DMS 273 treated with DMSO at 0.1 percent for 48 hours (cell line): ENCODE measurements around the gene CEP126.

Experiments used
- DNase-seq: peaks from one replicate; lab custom pipeline; 2025; lab: John Stamatoyannopoulos, UW

CEP126 gene, protein sequence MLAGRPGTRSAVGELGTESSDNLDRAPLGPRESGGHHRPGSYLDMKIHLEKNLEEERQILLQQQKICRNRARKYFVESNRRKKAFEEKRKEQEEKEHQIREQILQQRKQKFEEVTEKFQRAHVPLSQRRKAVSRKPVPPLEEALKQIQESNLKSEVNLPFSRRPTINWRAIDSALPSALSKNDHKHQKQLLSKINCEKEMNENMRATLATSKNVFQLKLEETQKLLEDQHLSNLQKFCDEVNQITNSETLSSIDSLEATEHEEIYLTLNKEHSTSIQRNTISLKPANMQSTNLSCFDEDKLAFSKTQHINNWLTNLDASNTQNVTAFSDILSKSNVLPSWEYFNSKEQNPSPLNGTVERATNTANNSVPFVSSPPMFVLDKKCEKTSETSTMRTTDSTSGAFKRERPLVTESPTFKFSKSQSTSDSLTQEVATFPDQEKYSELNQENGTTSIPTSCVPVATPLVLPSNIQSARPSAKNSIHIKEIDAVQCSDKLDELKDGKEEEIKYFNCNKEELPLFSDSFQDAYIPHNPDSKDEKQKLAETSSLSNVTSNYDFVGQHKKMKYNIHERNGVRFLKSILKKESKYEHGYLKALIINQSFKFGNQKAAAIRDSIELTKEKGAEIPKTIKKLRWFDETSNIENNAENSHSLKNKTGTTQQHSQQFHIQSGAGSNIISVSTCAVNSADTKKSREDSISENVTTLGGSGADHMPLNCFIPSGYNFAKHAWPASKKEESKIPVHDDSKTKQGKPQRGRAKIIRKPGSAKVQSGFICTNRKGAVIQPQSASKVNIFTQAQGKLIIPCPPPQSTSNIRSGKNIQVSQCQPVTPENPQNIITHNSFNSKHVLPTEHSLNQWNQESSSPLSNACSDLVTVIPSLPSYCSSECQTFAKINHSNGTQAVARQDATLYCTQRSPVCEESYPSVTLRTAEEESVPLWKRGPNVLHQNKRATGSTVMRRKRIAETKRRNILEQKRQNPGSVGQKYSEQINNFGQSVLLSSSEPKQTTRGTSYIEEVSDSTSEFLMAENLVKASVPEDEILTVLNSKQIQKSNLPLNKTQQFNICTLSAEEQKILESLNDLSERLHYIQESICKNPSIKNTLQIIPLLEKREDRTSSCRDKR

DNA sequence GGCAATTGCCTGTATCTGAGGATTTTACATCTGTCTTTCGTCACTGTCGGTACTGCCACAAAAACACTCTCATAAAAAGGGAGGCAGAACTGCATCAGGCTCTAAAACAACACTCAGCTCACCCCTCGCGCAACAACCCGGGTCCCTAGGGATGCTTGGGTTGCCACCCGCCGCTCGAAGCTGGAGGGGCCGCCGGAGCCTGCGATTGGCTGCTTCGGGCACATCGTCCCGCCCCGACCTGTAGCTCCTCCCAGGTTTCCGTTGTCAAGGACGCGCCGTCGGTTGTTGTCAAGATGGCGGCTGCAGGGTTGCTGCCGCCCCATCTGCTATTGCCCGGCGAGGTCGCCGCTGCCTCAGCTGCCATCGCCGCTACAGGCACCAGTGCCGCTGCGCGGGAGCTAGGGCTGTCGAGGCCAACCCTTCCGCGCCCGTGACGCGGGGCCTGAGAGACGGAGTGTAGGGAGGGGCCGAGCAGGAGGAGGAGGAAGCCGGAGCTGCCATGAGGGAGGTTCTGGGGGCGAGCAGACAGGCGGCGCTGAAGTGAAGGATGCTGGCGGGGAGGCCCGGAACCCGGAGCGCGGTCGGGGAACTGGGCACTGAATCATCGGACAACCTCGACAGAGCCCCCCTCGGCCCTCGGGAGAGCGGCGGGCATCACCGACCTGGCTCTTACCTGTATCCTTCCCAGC is at the start of gene CEP126:
TSS of gene CEP126 (plus strand) at position 273 of the 689 bp plus-strand sequence. CDS start at position 548, 275 bp downstream.
- peak; percentile 28 for DNase-seq

DNA sequence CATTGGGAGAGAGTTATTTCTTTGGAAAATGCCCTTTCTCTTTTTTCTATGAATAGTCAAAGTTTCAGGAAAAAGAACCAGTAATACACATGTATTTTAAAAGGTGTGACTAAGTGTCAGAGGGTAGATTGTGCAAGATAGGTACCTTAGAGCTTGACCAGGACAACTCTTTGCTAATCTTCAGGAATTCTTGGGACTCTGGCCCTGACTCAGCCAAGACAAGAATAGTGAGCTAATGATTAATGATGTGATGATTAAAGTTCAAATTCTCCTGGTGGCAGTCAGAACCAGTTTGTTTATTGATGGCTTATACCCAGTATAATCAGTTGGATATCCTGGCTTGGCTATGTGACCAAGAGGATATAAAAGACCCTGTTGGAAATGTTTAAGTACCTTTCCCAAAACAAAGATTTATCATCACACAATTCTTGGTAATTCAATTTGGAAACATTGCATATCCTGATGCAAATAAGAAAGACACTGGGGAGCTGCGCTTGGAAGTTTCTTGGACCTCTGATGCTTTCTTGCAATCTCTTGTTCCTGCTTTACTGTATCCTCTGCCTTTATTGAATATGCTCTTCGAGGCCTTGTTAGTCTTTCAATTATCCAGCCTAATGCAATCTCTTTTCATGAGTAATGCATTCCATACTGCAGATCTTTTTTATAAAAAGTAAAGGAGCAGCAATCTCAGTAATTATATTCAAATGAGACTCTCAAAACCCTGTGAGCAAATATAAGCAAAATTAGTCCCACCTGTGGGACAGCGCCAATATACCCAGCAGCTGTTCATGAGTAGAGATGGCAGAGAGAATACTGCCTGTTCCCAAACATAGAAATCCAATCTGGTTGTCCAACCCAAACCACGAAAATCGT is 48.0 kb upstream of the CEP126 start:
- DNase-seq = no peak

DNA sequence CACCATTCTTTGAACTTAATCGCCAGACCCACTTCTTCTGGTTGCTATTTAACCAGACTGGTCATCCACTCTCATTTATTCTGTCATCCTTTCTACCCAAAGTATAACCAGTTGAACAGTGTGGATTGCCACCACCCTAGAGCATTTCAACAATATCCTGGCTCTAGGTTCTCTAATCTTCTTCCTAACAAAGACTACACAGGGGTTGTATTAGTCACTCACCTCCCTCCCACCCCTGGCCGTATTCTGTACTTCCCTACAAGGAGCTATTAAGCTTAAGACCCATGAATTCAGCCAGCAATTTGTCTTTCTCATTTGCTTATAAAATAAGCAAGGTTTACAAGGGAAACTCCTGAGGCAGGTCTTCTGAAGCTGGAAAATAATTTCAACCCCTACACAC is 46.9 kb upstream of the CEP126 start:
- DNase-seq = no peak

DNA sequence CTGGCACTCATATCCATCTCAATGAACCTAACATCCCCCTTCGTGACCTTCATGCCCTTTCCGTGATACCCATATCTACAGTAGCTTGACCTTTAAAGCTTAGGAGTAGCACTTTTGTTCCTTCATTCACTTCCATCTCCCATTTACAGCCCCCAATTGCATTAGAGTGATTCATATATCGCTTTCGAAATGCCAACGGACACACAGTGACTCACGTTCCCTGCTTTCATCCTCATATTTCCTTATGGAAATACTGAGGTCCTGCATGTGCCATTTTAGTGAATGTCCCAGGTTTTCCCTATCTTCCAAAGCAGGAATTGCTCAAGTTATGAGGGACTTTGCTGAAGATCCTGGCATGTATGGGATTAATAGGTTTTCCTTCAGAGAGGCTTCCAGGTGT is 44.3 kb upstream of the CEP126 start:
- no peak for DNase-seq

DNA sequence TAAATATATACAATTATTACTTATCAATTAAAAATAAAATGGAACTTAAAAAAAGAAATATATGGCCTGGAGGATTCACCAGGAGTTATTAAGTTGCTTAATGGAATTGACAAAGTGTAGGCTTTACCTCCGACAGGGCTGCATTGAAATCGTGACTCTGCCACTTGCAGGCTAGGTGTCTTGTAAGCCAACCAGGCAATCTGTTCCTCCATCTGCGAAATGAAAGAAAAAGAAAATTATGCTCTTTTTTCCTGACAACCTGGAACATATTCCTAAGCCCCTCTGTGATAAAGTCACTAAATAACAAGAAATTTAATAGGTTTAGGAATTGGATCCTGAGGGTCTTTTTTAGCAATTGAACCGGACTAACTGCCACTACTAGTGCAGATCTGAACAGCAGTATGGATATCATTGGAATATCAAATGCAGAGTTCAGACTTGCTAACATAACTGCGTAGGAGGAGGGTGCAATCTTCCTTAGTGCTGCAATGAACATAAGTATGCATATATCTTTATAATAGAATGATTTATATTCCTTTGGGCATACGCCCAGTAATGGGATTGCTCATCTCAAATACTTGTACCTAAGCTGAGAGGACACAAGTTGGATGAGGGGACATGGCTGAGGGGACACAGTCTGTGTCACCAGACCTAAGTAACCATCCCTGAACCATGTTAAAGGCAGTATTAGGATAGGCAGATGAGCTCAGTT is 42.5 kb upstream of the CEP126 start:
- no peak for DNase-seq

DNA sequence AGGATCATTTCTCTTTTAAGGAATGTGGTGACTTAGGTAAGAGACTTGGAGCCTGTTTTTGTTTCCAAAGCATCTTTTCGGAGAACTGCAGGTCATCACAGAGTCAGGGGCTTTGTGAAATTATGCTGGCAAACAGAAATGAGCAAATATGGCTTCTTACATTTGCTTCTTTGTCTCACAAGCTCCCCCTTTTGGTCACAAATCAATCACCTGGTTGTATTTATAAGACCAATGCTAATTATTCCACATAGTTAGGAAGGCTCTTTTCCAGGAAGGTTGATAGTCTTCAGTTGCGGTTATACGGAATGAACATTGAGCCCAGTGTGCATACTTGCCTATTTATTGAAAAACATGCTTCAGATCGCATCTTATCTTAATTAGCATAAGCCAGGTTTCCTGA is 34.6 kb upstream of the CEP126 start:
- no peak for DNase-seq

DNA sequence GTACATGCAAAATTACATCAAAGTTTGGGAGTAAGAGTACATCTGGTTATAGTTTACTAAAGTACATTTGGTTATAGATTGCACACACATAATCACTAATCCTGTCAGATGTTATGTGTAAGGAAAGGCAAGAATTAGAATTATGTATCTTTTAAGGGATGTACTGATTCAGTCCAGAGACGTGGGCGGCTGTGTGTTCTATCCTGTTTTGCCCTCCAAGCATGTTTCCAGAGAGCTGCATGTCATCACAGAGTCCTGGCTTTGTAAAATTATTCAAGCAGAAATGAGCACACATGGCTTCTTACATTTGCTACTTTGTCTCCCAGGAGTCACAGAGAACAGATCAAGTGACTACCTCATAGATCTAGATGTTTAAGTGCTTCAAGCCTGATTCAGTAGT is 33.2 kb upstream of the CEP126 start:
- no peak for DNase-seq

DNA sequence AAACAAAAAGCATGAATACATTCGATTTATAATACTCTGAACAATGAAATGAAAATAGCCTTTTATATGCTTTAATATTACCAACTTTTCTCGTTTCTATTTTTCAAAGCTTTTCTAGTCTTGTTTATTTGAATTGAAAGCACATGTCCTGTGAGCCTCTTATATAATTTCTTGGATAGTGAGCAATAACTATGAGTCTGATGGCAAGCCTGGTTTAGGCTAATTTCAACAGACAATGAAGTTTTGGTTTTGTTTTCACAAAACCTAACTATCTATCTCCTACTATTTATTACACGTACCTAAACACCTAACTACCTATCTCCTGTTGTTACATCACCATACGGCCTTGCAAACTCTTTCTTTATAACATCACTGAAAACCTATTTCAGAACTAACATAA is 29.2 kb upstream of the CEP126 start:
- no peak for DNase-seq

DNA sequence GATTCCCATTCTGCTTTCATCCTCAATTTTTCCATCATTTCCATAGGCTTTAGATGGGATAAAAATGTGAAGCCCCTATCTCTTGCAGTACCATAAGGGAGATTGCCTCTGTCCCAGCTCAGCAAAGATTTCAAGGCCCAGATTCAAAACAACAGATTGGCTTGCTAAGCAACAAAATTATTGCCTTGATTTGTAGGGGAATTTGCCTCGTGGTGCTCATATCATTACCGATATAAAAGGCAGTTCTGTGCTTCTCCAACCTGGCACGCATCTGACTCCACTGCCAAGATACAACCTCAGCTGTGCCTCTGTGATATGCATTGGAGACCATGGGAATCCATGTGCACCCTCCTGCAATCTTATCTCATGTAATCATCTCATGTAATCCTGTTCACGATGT is 25.0 kb upstream of the CEP126 start:
- no peak for DNase-seq

DNA sequence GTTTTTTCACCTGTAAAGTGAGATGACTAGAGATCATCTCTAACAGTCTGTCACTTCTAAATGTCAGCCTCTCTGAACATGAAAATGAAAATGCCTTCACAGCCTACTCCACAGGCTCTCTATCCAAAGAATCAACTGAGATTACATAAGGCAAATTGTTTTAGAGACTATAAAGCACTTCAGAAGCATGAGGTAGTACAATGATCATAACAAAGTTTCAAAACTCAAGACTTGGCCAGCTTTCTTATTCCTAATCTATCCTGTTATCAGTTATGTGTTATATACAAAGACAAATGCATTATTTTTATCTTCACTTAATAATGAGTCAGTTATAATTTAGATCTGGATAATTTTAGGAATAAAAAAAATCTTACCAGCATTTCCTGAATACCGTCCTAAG is 20.3 kb upstream of the CEP126 start:
- no peak for DNase-seq

DNA sequence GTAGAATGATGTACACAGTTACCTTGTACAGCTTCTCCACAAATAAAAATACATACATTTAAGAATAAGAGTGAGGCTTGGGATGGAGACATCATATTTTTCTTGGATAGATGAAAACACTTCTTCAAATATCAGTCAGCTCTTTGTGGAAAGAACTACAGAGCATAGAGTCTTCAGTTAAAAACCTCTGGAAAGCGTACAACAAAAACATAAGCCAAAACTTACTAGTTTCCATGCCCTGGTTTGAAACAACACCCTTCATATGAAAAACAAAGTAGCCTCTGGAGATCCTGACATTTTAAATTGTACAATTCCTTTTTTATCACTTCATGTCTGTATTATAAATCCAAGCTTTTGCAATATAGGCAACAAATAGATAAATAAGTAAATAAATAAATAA is 7.0 kb upstream of the CEP126 start:
- DNase-seq = no peak

DNA sequence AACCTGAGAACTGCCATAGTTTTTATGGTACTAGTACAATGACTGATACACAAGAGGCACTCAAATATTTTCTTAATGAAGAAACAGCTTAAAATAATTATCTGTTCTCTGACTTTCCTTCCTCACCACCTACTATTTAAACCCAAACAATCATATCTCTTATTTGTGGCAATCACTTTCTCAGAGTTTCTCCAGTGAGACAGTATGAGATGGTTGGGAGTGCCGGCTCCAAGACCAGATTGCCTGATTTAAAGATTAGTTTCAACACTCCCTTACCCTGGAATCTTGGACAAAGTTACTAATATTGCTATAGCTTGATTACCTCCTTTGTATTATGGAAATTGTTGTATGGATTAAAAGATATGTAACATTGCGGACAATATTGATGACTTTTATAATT is 5.7 kb upstream of the CEP126 start:
- DNase-seq = no peak

DNA sequence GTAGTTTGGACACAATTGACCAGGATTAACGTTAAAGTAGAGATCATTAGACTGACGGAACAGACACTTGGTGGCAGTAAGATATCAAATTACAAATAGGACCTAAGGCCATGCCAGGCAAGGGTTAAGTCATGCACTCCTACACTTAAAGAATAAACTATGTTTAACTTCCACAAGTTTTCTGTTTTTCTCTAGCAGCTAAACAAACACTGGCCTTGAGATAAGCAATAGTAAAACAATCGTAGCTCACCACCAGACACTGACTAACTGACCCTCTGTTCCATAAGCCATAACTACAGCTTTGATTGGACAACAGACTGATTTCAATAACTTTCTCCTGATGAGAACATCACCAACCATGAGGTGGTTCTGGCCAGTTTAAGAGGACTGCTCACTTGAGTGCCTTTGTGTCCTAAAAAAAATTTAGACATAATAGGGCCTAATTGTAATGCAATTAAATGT is 2.0 kb upstream of the CEP126 start:
- DNase-seq = no peak

DNA sequence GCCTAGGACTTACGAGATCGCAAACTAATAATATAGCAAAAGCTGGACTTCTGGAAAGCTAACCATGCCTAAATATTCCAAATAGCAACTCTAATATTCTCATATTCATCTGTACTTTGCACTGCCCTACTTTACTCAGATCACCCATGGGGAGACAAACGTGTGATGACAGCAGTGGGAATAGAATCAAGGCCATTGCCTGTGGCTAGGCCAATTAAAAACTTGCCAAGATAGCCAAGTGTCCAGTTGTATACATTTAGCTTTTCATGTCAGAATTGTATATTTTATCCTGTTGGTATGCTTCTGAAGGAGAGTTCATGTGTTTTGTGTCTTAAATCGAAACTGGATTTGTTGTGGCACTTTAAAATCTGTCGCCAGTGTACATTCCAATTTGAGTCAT is 1.2 kb upstream of the CEP126 start:
- DNase-seq = no peak

DNA sequence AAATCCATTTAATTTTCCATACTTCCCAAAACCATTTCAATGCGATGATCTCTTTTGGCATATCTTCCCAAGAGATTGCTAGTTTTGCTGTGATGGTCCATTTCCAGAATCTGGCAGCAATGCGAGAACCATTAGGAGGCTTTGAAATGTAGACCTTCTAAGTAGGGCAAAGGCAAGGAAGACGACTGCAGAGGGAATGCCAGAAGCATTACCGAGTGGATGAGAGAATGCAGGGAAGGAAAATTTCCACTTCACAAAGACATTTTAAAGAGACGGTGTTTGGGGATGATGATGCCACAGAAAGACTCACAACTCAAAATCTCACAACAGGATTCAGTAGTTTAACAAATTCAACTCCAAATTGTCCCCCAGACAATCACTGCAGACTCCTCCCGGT is 471 bp upstream of the CEP126 start:
- DNase-seq = no peak

DNA sequence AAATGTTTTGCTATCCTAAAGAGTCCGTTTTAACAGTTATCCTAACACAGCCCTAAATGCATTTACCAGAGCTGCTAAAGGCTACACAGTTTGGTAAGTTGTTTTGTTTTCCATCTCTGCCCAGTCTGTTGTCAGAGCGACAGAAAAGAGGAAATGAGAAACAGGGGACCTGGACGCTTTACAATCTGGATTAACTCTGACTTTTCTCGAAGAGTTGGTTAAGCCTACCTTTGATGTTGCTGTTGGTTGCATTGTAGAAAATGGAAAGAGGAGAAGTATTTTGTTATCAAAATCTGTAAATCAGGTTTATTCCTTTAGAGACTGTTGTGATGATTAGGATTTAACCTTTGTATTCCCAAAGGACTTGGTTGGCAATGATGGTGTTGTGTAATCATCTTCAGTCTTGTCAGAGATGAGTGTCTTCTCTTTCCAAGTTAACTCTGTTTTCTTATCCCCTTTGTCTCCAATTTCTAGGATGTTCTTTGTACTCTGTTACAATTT is 1.0 kb downstream of the CEP126 start:
- no peak for DNase-seq

DNA sequence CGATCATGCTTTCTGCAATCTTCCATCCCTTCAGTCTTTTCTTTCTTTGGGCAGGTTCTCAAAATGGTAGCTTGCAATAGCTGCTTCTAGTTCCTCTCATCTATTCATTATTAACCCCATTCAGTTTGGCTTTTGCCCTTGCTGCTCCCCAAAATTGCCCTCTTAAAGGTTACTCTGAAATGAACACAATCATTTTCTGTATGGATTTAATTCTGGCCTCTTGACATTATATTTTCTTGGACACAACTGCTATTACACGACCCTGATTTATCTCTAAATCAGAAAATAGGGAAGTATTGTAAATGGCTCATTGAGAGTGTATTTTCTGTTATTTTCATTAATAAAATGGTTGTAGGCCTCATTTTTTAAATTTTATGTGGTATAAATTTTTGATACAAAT is 1.6 kb downstream of the CEP126 start, which contains the start of gene ANGPTL5:
TSS of gene ANGPTL5 (minus strand) at position 101 of the 400 bp plus-strand sequence. CDS start 8,613 bp downstream, outside the sequence.
- DNase-seq = no peak

DNA sequence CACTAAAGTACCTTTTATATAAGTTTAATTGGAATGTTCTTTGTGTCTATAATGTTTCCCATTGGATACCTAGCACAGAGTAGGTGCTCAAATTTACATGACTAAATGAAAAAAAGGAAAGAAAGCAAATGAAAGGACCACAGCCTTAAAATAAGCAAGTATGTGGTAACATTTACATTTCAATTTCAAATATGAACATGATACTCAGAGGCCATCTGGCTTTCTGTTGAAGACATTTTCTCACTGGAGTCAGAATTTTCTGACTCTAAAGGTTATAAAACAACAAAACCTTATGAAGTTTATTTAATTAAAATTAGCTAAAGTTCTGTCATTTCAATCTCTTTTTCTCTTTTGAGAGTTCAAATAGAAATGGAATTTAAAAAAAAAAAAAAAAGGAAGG is 2.4 kb downstream of the CEP126 start:
- DNase-seq = no peak

DNA sequence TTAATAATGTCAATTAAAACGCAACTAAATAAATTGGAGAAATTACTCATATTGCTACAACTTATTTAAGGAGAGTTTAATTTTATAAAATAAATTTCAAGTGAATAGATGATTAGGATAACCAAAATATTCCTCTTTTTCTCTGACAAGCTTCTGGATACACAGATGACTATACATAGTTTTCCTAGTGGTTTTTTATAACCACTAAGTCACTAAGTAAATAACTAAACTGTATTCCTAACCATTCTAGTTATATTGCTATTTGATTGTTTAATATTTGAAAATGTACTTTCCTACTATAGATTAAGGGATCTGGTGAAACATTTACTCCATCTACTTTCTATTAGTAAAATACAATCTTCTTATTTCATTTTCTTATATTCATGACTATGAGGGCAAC is 6.2 kb downstream of the CEP126 start:
- DNase-seq = no peak

DNA sequence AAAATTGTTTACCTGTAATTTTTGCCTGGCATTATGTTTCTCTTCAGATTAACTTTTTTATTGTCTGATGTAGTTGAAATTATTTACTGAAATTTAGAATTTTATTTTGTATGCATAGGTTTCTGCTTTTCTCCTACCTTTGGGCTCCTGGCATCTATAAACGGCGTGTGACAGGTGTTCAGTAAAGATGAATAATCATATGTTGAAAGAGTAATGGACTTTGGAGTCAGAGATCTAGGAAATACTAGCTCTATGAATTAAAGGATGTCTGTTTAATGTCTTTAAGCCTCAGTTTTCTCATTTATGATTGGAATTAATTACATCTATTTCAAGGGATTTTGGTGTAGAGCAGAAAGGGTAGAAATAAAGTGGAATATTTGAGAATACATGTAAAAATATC is 8.7 kb downstream of the CEP126 start:
- no peak for DNase-seq
